OCI-LY3 (cell line): ENCODE measurements around the gene CCDC85A.

Experiments
- H2AFZ ChIP-seq: fragments of 200-600, 300-600 bp; shearing (Covaris generic); 2 replicates; pipeline ENCODE4 v1.6.0; 2014; ENCODE audit warnings: antibody characterized with exemption, low read depth, low read length
- H3K27ac ChIP-seq: fragments of 200-600, 300-600 bp; sonication (generic); 2 replicates; pipeline ENCODE4 v1.5.1; 2014; ENCODE audit warnings: mild to moderate bottlenecking, low read length, moderate library complexity, mixed read lengths
- H3K27me3 ChIP-seq: fragments of 200-600, 300-600 bp; sonication (generic); 2 replicates; pipeline ENCODE4 v1.6.1; 2014; ENCODE audit warnings: low read depth, low read length, mixed read lengths
- H3K36me3 ChIP-seq: fragments of 200-600, 300-600 bp; sonication (generic); replicated peaks from 2 replicates; pipeline ENCODE3; 2014; ENCODE audit warnings: low read depth, low read length, mixed read lengths
- H3K4me1 ChIP-seq: fragments of 300-600, 200-600 bp; sonication (generic); 2 replicates; pipeline ENCODE4 v1.6.1; 2014; ENCODE audit warnings: low read length, mixed read lengths
- H3K4me2 ChIP-seq: fragments of 200-600, 300-600 bp; sonication (generic); 2 replicates; pipeline ENCODE4 v1.6.1; 2014; ENCODE audit warnings: low read length, mixed read lengths
- H3K4me3 ChIP-seq: fragments of 300-600, 200-600 bp; sonication (generic); 2 replicates; pipeline ENCODE4 v1.5.1; 2014; ENCODE audit warnings: antibody characterized with exemption, mild to moderate bottlenecking, low read length, moderate library complexity
- H3K79me2 ChIP-seq: fragments of 300-600, 200-600 bp; shearing (Covaris generic); 2 replicates; pipeline ENCODE4 v1.6.1; 2014; ENCODE audit warnings: mild to moderate bottlenecking, low read length, mixed read lengths
- H3K9ac ChIP-seq: fragments of 300-600, 200-600 bp; shearing (Covaris generic); 2 replicates; pipeline ENCODE4 v1.6.0; 2014; ENCODE audit warnings: mild to moderate bottlenecking, low read length, moderate library complexity
- H3K9me3 ChIP-seq: fragments of 200-600, 300-600 bp; shearing (Covaris generic); 2 replicates; pipeline ENCODE4 v1.6.1; 2014; ENCODE audit warnings: low read length, mixed read lengths; ENCODE audit not compliant: insufficient read depth
- H4K20me1 ChIP-seq: fragments of 200-600, 300-600 bp; sonication (generic); 2 replicates; pipeline ENCODE4 v1.6.1; 2016; ENCODE audit warnings: low read length, mixed read lengths; ENCODE audit not compliant: insufficient read depth
- CTCF ChIP-seq: fragments of 200-600, 300-600 bp; sonication (generic); IDR thresholded peaks from 2 replicates; pipeline ENCODE4 v1.5.1; 2014; ENCODE audit warnings: antibody characterized with exemption, low read length, low read depth
- EZH2phosphoT487 ChIP-seq: fragments of 200-600 bp; shearing (Covaris generic); IDR thresholded peaks from 2 replicates; pipeline ENCODE4 v1.6.1; 2018; ENCODE audit warnings: antibody characterized with exemption, mixed run types, low read depth

The CCDC85A gene

GRCh38 chr2:56386657-56387056, 202.9 kb downstream of the CCDC85A start:
- no peak overlapping the region for H3K4me2 ChIP-seq
- no peaks in the 10 kb centered on the region for H3K4me1 ChIP-seq
- H3K9ac ChIP-seq: no peak overlapping the region
- H3K27ac ChIP-seq: no peak overlapping the region
- H3K4me3 ChIP-seq: no peak overlapping the region
- no peak for TF ChIP-seq CTCF
- no peak for TF ChIP-seq EZH2phosphoT487
- no peaks in the 10 kb centered on the region for H3K9me3 ChIP-seq
- H3K27me3 ChIP-seq: no peaks in the 10 kb centered on the region
- H2AFZ ChIP-seq: no peak overlapping the region
- H4K20me1 ChIP-seq: no peaks in the 10 kb centered on the region
- no peaks in the 10 kb centered on the region for H3K79me2 ChIP-seq
- H3K36me3 ChIP-seq: no peaks in the 10 kb centered on the region

- Histone ChIP-seq H3K4me2 (no peak overlapping the region), H4K20me1 (no peaks in the 10 kb centered on the region), H3K4me3 (no peak overlapping the region), H3K36me3 (no peaks in the 10 kb centered on the region), H3K27ac (no peak overlapping the region), H2AFZ (no peak overlapping the region), H3K4me1 (no peaks in the 10 kb centered on the region), H3K79me2 (no peaks in the 10 kb centered on the region), H3K9me3 (no peaks in the 10 kb centered on the region), H3K27me3 (no peaks in the 10 kb centered on the region), H3K9ac (no peak overlapping the region)
- TF ChIP-seq CTCF (no peak), EZH2phosphoT487 (no peak)
Measured at GRCh38 chr2:56390644-56391043, 206.9 kb downstream of the CCDC85A start.

- H3K36me3 ChIP-seq: no peaks in the 10 kb centered on the region
- no peak overlapping the region for H2AFZ ChIP-seq
- no peak overlapping the region for H3K4me3 ChIP-seq
- no peak for TF ChIP-seq EZH2phosphoT487
- no peak for TF ChIP-seq CTCF
- no peaks in the 10 kb centered on the region for H3K27me3 ChIP-seq
- no peak overlapping the region for H3K27ac ChIP-seq
- no peaks in the 10 kb centered on the region for H4K20me1 ChIP-seq
- H3K9ac ChIP-seq: no peak overlapping the region
- H3K4me1 ChIP-seq: peaks cover 33% of the 10 kb centered on the region
- H3K9me3 ChIP-seq: no peaks in the 10 kb centered on the region
- H3K4me2 ChIP-seq: no peak overlapping the region
- H3K79me2 ChIP-seq: no peaks in the 10 kb centered on the region
Measured at GRCh38 chr2:56410140-56410539, 226.3 kb downstream of the CCDC85A start.

- Histone ChIP-seq H4K20me1 (no peaks in the 10 kb centered on the region), H3K27me3 (no peaks in the 10 kb centered on the region), H2AFZ (no peak overlapping the region), H3K27ac (peak overlapping the region; percentile 64), H3K9me3 (peaks cover 15% of the 10 kb centered on the region; the same call in 1 of the 2 replicates), H3K79me2 (no peaks in the 10 kb centered on the region), H3K36me3 (peaks cover 13% of the 10 kb centered on the region), H3K4me3 (peak overlapping the region; percentile 19), H3K9ac (no peak overlapping the region), H3K4me2 (peak overlapping the region; percentile 57), H3K4me1 (peaks cover 48% of the 10 kb centered on the region)
- no peak for TF ChIP-seq EZH2phosphoT487
- no peak for TF ChIP-seq CTCF
Measured at GRCh38 chr2:56416500-56417176, 232.8 kb downstream of the CCDC85A start.
